GM18505 (cell line): ENCODE results near the gene PRKAG1.

Source experiments
- ATAC-seq: cut with Tn5 transposase; IDR thresholded peaks from one replicate; pipeline ENCODE4 v1.9.1; 2021; ENCODE audit not compliant: unreplicated experiment
- POLR2A ChIP-seq: IDR thresholded peaks from 4 replicates; pipeline ENCODE4 v1.6.1; 2011; ENCODE audit warnings: borderline replicate concordance; ENCODE audit not compliant: insufficient read depth, insufficient read length; ENCODE audit errors: extremely low read depth

Gene PRKAG1

GRCh38 chr12:49055092-49055491 lies 36.5 kb upstream of the PRKAG1 start:
- no peak for ATAC-seq
- no peak for TF ChIP-seq POLR2A

- ATAC-seq = no peak
These were observed 35.9 kb upstream of the PRKAG1 start for GRCh38 chr12:49054524-49054923.

GRCh38 chr12:49054096-49054495 lies 35.5 kb upstream of the PRKAG1 start:
- TF ChIP-seq POLR2A = no peak
- ATAC-seq = no peak

More at GRCh38 chr12:49054524-49054923, 35.9 kb upstream of the PRKAG1 start:
- TF ChIP-seq POLR2A = no peak

GRCh38 chr12:49052451-49053208 lies 34.1 kb upstream of the PRKAG1 start:
- TF ChIP-seq POLR2A = no peak
- ATAC-seq = no peak

GRCh38 chr12:49051777-49052438 lies 33.3 kb upstream of the PRKAG1 start:
- TF ChIP-seq POLR2A = no peak
- no peak for ATAC-seq

GRCh38 chr12:49051373-49051764 lies 32.8 kb upstream of the PRKAG1 start:
- no peak for TF ChIP-seq POLR2A
- ATAC-seq = no peak

DNA sequence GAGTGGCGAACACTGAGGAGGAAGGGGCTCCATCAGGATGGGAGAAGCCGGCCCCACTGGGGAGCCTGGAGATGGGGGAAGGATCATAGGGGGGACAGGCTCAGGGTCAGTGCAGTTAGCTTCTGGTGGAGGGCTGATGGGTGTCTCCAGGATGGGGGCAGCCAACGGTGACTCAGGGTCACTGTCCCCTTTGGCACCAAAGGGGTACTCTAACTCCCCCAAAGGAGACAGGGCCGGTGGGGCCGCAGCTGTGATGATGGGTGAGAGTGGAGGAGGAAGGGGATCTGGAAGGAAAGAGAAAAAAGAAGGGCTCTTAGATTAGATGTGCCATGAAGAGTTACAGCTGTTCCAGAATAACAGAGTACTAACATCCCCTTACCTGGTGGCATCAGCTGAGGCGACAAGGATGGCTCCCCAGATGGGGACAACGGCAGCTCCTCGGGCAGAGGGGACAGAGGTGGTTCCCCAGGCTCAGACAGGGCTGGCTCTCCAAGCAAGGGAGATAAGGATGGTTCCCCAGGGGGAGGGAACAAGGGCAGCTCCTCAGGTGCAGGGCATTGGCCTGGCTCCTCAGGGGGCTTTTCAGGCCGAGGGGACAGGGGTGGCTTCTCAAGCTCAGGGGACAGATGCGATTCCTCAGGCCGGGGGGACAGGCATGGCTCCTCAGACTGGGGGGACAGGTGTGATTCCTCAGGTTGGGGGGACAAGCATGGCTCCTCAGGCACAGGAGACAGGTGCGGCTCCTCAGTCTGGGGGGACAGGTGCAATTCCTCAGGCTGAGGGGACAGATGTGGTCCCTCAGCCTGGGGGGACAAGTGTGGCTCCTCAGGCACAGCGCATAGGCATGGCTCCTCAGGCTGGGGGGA lies 32.2 kb upstream of the PRKAG1 start:
- no peak for ATAC-seq

GRCh38 chr12:49049566-49050224 lies 31.1 kb upstream of the PRKAG1 start:
- TF ChIP-seq POLR2A = no peak
- no peak for ATAC-seq

More for the DNA sequence above, 32.2 kb upstream of the PRKAG1 start:
- no peak for TF ChIP-seq POLR2A

DNA sequence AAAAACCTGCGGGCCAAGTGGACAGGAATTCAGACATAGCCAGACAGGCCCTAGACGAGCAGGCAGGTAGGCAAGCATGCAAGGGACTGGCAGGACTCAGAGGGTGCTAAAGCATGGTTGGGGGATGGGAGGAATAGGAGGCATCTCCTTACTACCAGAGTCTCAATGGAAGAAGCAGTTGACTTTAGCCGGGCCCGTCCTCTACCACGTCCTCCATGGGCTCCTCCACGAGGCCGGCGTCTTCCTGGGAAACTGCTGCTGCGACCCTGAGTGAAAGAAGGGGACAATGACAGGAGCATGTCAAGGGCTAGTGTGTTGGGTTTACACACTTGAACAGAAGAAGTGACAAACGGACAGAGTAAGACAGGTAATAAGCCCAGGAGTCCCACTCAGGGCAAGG lies 30.4 kb upstream of the PRKAG1 start:
- no peak for TF ChIP-seq POLR2A
- no peak for ATAC-seq

- TF ChIP-seq POLR2A = no peak
- no peak for ATAC-seq
These were observed 27.7 kb upstream of the PRKAG1 start for GRCh38 chr12:49046129-49046895.

GRCh38 chr12:49044660-49045059 lies 26.1 kb upstream of the PRKAG1 start:
- TF ChIP-seq POLR2A = no peak
- ATAC-seq = no peak

DNA sequence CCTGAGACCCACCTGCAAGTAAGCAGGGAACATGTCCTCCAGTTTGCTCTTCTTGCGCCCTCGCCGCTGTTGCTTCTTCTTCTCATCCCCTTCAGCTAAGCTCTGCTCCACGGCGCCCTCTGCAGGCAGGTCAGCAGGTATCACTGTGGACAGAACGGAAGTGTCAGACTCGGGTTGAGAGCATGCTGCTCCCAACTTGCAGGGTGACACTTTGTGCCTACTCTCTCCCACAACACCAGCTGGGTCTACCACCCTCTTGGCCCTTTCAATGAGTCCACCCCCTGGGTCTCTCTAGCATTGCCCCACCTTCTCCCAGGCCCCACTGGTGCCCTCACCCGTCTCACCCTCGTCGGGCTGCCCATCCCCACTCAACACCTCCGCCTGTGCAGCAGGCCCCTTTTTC lies 25.3 kb upstream of the PRKAG1 start:
- no peak for TF ChIP-seq POLR2A
- ATAC-seq = no peak

- TF ChIP-seq POLR2A = no peak
- ATAC-seq = no peak
These were observed 24.7 kb upstream of the PRKAG1 start for GRCh38 chr12:49043241-49043640.

GRCh38 chr12:49041881-49042484 lies 23.4 kb upstream of the PRKAG1 start:
- no peak for TF ChIP-seq POLR2A
- no peak for ATAC-seq
